ENCODE measurements around the gene GLIS1. TPM values are rescaled to one million over a fixed set of nuclear protein-coding genes. Genes with fewer than 3 reads are reported as not detected.
A peak's percentile ranks its signal among the peaks of the same experiment; 100 is the strongest.

Gene GLIS1
- total and polyA plus RNA-seq, 2 of the 8 experiments (the other 6 are each of a cell fraction or from before 2014, with no cell fraction given), result 0.15 to 0.22 TPM

DNA sequence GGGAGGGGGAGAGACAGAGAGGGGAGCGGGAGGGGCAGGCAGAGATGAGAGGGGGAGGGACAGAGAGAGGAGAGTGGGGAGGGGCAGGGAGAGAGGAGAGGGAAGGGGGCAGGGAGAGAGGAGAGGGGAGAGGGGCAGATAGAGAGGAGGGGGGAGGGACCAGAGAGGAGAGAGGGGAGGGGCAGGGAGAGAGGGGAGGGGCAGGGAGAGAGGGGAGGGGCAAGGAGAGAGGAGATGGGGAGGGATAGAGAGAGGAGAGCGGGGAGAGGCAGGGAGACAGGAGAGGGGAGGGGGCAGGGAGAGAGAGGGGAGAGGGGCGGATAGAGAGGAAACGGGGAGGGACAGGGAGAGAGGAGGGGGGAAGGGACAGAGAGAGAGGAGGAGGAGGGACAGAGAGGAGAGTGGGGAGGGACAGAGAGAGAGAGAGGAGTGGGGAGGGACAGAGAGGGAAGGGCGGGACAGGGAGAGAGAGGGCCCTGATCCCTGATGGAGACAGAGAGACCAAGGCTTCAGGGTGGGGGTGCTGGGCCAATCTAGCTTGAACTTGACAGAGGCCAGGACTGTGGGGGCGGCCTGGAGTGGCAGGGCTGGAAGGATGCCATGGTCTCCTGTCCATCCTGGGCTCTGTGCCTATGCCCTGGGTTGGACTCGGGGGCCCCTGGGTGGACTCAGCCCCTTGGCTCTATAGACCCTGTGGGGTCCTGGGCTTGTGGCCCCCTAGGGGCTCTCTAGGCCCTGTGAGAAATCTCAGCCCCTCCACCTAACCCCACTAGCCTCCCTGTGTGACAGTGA lies 236.1 kb downstream of the GLIS1 start:
- Histone ChIP-seq H3K9me3 (ENCODE audit: insufficient read depth in 2 of 2, low read depth in 1 of 2, low read length in 1 of 2) (no peaks in the 10 kb centered on the region), H3K9ac (replicated peaks in 1 of 4; ENCODE audit: extremely low read depth in 1 of 4, low read depth in 3 of 4, low read length in 3 of 4) (no peak overlapping the region), H3K36me3 (ENCODE audit: control insufficient read depth in 2 of 4, insufficient read depth in 4 of 4, low read length in 3 of 4) (no peaks in the 10 kb centered on the region), H2AFZ (ENCODE audit: low read length) (no peak overlapping the region), H2BK5ac (ENCODE audit: low read depth, low read length) (peak overlapping the region; percentile 44; the same call in 1 of the 2 replicates), H3K79me1 (ENCODE audit: low read depth, low read length) (no peaks in the 10 kb centered on the region), H3K79me2 (ENCODE audit: control insufficient read depth in 1 of 2, insufficient read depth in 2 of 2, low read length in 2 of 2) (no peaks in the 10 kb centered on the region), H3K4ac (replicated peaks; ENCODE audit: insufficient read length, low read depth, low read length) (peak overlapping the region; percentile 87), H4K8ac (ENCODE audit: extremely low read depth, insufficient read depth, low read length) (no peak overlapping the region; the same call in 1 of the 2 replicates), H3K23me2 (ENCODE audit: low read depth, low read length) (no peaks in the 10 kb centered on the region), H4K20me1 (replicated peaks in 1 of 2; ENCODE audit: control insufficient read depth in 1 of 2, insufficient read depth in 2 of 2, low read length in 2 of 2) (no peaks in the 10 kb centered on the region), H4K5ac (ENCODE audit: insufficient read length, low read depth, low read length) (no peak overlapping the region), H3K18ac (ENCODE audit: extremely low read depth, low read length) (peak overlapping the region; percentile 96), H3K23ac (ENCODE audit: insufficient read length) (no peak overlapping the region), H2BK12ac (ENCODE audit: low read depth, low read length) (peak overlapping the region; percentile 80; the same call in 1 of the 2 replicates), H3K4me1 (replicated peaks in 1 of 4; ENCODE audit: control insufficient read depth in 3 of 4, insufficient read depth in 4 of 4, low read length in 3 of 4) (peaks cover 0 to 30% (median 14%) of the 10 kb centered on the region in 4 experiments; a peak in 6 of 7 replicates), H3K4me3 (ENCODE audit: extremely low read depth in 1 of 4, insufficient read depth in 2 of 4, low read depth in 3 of 4, low read length in 4 of 4) (no peak overlapping the region), H2BK20ac (ENCODE audit: low read length) (peak overlapping the region; percentile 95; the same call in 1 of the 2 replicates), H2BK15ac (ENCODE audit: low read length) (peak overlapping the region; percentile 92; the same call in 1 of the 2 replicates), H4K91ac (replicated peaks; ENCODE audit: insufficient read length, low read length) (peak overlapping the region; percentile 79), H3K27me3 (replicated peaks in 1 of 4; ENCODE audit: control insufficient read depth in 3 of 4, extremely low read depth in 1 of 4, insufficient read depth in 3 of 4, low read length in 3 of 4) (no peaks in the 10 kb centered on the region; a peak in 2 of 7 replicates), H3K4me2 (ENCODE audit: insufficient read depth in 1 of 2, low read depth in 2 of 2, low read length in 2 of 2) (0 out of 4 replicates have a peak overlapping the region, but pooled peaks of 1 of the 2 experiments have one; percentile 40), H2AK5ac (ENCODE audit: low read depth, low read length) (0 out of 2 replicates have a peak overlapping the region, but pooled peaks have one; percentile 39), H3K27ac (ENCODE audit: low read depth, low read length) (no peak overlapping the region), H2BK120ac (replicated peaks; ENCODE audit: low read depth, low read length) (peak overlapping the region; percentile 24), H3K56ac (replicated peaks; ENCODE audit: insufficient read length, low read depth, low read length) (no peak overlapping the region), H3K14ac (ENCODE audit: insufficient read length) (no peak overlapping the region)
- no peak for DNase-seq (ENCODE audit: low read depth in 1 of 2, low spot score in 2 of 2)
- no peak for TF ChIP-seq SP4 (IDR thresholded peaks at IDR 0.05; ENCODE audit: low read length)
- TF ChIP-seq EGR1 (IDR thresholded peaks at IDR 0.05; ENCODE audit: borderline replicate concordance, low read depth, low read length), result 0 out of 2 replicates have a peak, but pooled peaks have one; percentile 18
- TF ChIP-seq SIRT6 (IDR thresholded peaks at IDR 0.05; ENCODE audit: low read length), result no peak
- no peak for TF ChIP-seq RBBP5 (IDR thresholded peaks at IDR 0.05; ENCODE audit: borderline replicate concordance, low read depth, low read length)
- TF ChIP-seq NRF1 (IDR thresholded peaks at IDR 0.05; ENCODE audit: low read depth, low read length), result no peak
- no peak for FAIRE-seq
- 75% methylated on average over 2 of the region's 7 CpGs; no CpG with 5 or more reads in 1 of the 2 experiments for WGBS, 2 experiments (ENCODE audit: extremely low coverage in 1 of 2, insufficient coverage in 1 of 2, insufficient read length in 1 of 2, insufficient replicate concordance in 2 of 2, low coverage in 1 of 2, low lambda C conversion rate in 2 of 2, missing lambda C conversion rate in 1 of 2)
- CTCF ChIA-PET (ENCODE audit: partially characterized antibody), result interaction anchor here (1.0 to 2.2 kb wide), 5 partner anchors 17 to 78 kb away, joined by 3 to 9 read pairs (median 4); no protein-coding TSS in a partner anchor
- POLR2A ChIA-PET (ENCODE audit: partially characterized antibody), result no interaction called here

Data from H1 (cell line).